ENCODE measurements around the gene UGT3A2. TPM values are rescaled to one million over a fixed set of nuclear protein-coding genes. Genes with fewer than 3 reads are reported as not detected.

The UGT3A2 gene
- total RNA-seq, 1 donor from 2014 or later, result 2.3 TPM

- H3K36me3 Mint-ChIP-seq, result no peaks in the 10 kb centered on the region
- no peak for DNase-seq (ENCODE audit: extremely low spot score, unreplicated experiment)
- TF ChIP-seq CTCF (conservative IDR thresholded peaks at IDR 0.05), result no peak
- peaks cover 3% of the 10 kb centered on the region for H3K4me1 Mint-ChIP-seq (ENCODE audit: unreplicated experiment)
- no peak overlapping the region for H3K27ac Mint-ChIP-seq
- peaks cover 7% of the 10 kb centered on the region for H3K27me3 Mint-ChIP-seq
- no peak overlapping the region for H3K4me3 Mint-ChIP-seq
- no peaks in the 10 kb centered on the region for H3K9me3 Mint-ChIP-seq
These were observed 7.9 kb downstream of the UGT3A2 start for GRCh38 chr5:36058776-36059175.

DNA sequence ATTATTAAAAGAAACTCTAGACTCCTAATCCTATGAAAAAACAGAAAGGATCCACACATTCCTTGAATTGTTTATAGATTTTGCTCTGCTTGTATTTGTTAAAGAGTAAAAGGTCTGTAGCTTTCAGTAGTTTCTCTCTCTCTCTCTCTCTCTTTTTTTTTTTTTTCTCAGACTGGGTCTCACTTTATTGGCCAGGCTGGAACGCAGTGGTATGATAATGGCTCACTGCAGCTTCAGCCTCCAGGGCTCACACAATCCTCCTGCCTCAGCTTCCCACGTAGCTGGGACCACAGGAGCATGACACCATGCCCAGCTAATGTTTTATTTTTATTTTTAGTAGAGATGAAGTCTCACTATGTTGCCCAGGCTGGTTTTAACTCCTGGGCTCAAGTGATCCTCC, 9.3 kb downstream of the UGT3A2 start:
- no peaks in the 10 kb centered on the region for H3K36me3 Mint-ChIP-seq
- TF ChIP-seq CTCF (conservative IDR thresholded peaks at IDR 0.05), result no peak
- no peaks in the 10 kb centered on the region for H3K9me3 Mint-ChIP-seq
- no peak overlapping the region for H3K27ac Mint-ChIP-seq
- H3K4me3 Mint-ChIP-seq, result no peak overlapping the region
- no peak for DNase-seq (ENCODE audit: extremely low spot score, unreplicated experiment)
- H3K4me1 Mint-ChIP-seq (ENCODE audit: unreplicated experiment), result peaks cover 3% of the 10 kb centered on the region
- H3K27me3 Mint-ChIP-seq, result peaks cover 6% of the 10 kb centered on the region

DNA sequence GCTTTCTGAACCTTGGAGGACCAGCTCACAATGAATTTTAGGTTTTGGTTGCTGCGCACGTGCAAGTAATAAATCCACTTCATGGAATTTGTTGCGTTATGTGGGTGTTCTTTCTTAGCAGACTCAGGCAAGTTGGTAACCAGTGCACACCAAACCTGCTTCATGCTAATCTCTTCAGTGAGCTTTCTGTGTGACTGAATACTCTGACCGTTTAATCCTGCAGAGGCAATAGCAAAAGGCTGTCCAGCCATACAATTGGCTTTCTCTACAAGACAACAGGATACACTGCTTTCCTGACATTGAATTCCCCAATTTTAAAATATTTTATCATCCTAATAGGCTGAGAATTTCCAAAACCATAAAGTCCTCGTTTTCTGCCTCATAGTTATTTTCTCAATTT, 10.3 kb downstream of the UGT3A2 start:
- H3K4me1 Mint-ChIP-seq (ENCODE audit: unreplicated experiment), result peaks cover 3% of the 10 kb centered on the region
- H3K9me3 Mint-ChIP-seq, result no peaks in the 10 kb centered on the region
- no peaks in the 10 kb centered on the region for H3K36me3 Mint-ChIP-seq
- no peak for DNase-seq (ENCODE audit: extremely low spot score, unreplicated experiment)
- no peak for TF ChIP-seq CTCF (conservative IDR thresholded peaks at IDR 0.05)
- no peak overlapping the region for H3K27ac Mint-ChIP-seq
- peaks cover 6% of the 10 kb centered on the region for H3K27me3 Mint-ChIP-seq
- no peak overlapping the region for H3K4me3 Mint-ChIP-seq

GRCh38 chr5:36055984-36056383, 10.7 kb downstream of the UGT3A2 start:
- peaks cover 3% of the 10 kb centered on the region for H3K4me1 Mint-ChIP-seq (ENCODE audit: unreplicated experiment)
- H3K36me3 Mint-ChIP-seq, result no peaks in the 10 kb centered on the region
- no peak for DNase-seq (ENCODE audit: extremely low spot score, unreplicated experiment)
- H3K27ac Mint-ChIP-seq, result no peak overlapping the region
- no peak overlapping the region for H3K4me3 Mint-ChIP-seq
- TF ChIP-seq CTCF (conservative IDR thresholded peaks at IDR 0.05), result no peak
- H3K27me3 Mint-ChIP-seq, result peaks cover 6% of the 10 kb centered on the region
- no peaks in the 10 kb centered on the region for H3K9me3 Mint-ChIP-seq

DNA sequence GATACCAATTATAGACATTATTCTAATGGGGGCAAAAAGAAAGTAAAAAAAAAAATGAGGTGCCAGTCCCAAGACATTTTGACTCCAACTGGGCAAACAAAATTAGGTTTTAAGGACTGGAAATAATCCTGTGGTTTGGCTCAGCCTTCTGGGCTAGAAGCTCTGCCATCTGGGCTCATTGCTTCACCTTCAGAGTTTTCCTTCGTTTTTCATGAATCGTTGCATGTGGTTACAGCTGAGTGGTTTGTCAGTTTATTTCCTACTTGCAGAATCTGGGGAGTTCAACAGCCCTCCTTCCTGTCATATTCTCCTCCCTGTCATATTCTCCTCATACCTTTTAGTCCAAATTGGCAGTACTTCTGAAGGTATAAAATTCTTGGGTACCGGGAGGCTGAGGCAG, 12.0 kb downstream of the UGT3A2 start:
- Mint-ChIP-seq H3K4me3 (no peak overlapping the region), H3K36me3 (no peaks in the 10 kb centered on the region), H3K27ac (no peak overlapping the region), H3K27me3 (peaks cover 6% of the 10 kb centered on the region), H3K9me3 (no peaks in the 10 kb centered on the region), H3K4me1 (ENCODE audit: unreplicated experiment) (peaks cover under 1% of the 10 kb centered on the region)
- no peak for TF ChIP-seq CTCF (conservative IDR thresholded peaks at IDR 0.05)
- no peak for DNase-seq (ENCODE audit: extremely low spot score, unreplicated experiment)

GRCh38 chr5:36052538-36052937, 14.1 kb downstream of the UGT3A2 start:
- TF ChIP-seq CTCF (conservative IDR thresholded peaks at IDR 0.05), result no peak
- Mint-ChIP-seq H3K36me3 (no peaks in the 10 kb centered on the region), H3K4me1 (ENCODE audit: unreplicated experiment) (no peaks in the 10 kb centered on the region), H3K27ac (no peak overlapping the region), H3K27me3 (peaks cover 2% of the 10 kb centered on the region), H3K4me3 (no peak overlapping the region), H3K9me3 (no peaks in the 10 kb centered on the region)
- no peak for DNase-seq (ENCODE audit: extremely low spot score, unreplicated experiment)
